ENCODE results near the gene PNPLA3.

Gene PNPLA3

DNA sequence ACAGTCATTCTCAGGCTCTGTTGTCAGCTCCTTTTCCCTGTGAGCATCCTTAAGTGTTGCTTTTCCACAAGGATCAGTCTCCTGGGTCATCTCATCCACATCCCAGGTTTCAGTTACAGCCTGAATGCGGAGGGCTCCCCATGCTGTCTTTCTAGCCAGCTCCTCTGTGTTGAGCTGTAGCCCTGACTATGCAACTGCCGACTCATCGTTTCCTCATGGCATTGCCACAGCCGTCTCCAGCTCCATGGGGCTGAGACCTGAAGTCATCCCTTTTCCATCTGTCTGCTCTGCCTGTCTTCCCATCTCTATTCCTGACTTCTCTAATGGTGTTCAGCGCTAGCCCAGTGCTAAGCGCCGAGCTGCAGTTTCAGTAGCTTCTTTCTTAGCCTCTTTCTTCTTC lies 43.5 kb downstream of the PNPLA3 start:
- no peak for DNase-seq

DNA sequence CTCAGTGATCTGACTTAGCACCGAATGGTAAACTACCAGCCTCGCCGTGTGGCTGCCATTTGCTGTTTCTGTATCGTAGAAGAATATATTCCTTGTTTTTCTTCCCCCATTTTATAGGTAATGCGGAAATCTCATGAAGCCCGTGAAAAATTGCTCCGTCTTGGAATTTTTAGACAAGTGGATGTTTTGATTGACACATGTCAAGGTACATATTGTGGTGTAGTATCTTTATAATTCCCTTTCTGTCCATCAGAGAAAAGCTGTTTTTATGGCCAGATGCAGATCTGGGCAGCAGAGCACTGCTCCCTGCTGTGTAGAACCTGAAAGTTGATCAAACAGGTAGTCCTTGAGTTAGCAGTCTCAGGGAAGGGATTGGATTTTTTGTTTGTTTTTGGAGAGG lies 45.0 kb downstream of the PNPLA3 start:
- no peak for DNase-seq

DNA sequence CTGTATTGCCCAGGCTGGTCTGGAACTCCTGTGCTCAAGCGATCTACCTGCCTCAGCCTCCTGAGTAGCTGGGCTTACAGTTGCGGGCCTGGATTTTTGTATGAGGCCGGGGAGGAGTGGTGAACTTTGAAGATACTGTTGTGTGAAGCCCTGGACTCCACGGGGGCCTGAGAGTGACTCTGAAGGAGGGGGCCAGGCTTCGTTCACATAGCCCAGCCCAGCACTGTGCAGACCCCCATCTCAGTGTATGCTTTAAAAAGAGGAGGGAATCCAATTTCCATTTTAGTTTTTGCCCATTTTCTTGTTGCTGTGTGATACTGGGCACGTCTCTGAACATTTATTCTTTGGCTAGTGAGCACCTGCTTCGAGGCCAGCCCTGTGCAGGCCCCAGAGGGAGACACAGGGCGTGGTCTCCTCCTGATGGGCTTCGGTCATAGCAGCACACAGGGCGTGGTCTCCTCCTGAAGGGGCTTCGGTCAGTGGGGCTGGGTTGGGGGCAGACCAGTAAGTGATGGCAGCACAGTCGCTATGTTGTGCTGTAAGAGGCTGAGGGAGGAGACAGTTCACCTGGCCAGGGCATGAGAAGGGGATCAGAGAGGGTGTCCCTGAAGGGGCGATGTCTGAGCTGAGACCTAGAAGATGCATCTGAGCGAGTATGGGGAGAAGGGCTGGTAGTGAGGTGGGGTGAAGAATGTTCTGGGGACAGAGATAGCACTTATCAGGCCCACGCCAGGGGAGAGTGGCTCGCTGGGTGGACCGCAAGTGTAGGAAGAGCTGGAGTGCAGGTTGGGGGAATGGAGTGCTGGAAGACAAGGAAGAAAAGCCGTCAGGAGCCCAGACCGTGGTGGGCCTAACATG lies 45.6 kb downstream of the PNPLA3 start:
- DNase-seq: no peak

DNA sequence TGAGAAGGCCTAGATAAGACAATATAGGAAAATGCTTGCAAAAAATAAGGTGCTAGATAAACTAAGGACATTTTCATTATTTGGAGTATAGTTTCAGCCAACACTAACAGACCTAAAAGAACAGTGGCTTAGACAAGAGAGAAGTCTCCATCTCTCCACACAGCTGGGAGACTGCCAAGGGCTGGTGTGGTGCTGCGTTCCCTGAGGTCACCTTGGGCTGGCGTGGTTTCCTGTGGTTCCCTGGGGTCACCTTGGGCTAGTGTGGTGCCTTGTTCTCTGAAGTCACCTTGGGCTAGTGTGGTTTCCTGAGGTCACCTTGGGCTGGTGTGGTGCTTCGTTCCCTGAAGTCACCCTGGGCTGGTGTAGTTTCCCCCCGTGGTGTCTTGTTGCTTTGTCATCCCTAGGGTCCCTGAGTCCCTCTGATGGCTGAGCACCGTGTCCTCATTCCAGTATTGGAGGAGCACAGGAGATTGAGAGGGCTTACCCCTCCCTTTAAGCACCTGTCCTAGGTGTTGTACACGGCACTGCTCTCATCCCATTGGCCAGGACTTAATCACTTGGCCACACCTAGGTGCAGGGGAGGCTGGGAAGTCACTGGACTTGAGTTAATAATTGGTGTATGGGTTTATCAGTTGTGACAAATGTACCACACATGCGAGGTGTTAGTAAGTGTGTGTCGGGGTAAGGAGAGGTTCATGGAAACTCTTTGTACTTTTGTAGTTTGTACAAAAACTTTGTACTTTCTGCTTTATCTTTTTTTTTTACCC lies 46.6 kb downstream of the PNPLA3 start:
- no peak for DNase-seq

DNA sequence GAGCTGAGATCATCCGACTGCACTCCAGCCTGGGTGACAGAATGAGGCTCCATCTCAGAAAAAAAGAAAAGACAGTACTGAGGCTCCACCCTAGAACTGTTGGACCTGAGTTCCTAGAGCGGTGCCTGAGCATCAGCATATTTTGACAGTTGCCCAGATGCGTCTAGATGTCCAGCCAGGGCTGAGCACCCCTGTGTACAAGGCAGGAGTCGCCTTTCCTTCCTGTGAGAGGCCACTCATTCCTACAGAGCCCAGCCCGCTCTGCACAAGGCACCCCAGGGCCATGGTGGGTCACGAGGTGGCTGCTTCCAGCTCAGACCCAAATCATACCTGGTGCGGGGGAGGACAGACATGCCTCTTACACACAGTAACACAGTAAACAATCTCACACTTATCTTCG lies 47.5 kb downstream of the PNPLA3 start:
- no peak for DNase-seq

DNA sequence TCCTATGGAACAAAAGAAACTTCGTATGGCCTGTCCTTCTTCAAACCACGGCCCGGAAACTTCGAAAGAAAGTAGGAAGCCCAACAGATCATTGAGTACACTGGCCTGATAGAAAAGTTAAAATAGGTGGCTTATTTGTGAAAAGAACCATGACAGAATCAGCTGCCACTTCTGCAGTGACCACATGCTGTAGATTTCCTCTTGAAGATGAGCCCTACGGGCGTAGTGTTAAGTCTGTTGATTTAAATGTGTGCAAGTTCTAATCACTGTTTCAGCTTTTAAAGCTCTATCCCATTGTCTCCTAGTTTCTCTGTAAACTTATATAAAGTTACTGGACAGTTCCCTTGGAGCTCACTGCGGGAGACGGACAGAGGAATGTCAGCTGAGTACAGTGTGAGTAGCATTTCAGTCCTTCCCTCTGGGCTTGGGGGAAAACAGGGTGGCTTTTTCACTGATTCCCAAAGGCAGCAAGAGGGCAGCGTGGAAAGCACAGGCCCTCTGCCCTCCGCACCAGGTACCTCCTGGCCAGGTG lies 49.4 kb downstream of the PNPLA3 start:
- no peak for DNase-seq

DNA sequence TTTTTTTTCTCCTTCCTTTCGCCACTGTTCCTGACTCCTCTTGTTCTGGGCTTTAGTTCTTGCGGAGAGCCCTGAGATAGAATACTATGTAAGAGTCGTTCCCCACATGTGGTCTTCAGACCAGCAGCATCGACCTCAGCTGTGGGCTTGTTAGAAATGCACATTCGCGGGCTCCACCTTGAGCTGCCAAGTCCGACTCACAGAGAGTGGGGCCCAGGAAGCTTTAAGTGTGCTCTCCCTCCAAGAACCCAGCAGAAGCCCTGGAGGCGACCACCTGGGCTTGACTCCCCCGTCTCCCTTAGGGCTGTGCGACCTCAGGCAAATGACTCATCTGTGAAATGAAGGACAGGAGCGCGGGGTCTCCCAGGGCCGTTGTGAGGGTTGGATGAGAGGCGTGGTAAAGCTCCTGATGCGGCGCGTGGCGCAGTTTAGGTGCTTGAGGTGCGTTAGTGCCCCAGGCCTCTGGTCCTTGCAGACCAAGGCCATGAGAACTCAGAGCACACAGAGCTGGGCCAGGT lies 50.5 kb downstream of the PNPLA3 start:
- DNase-seq: no peak

DNA sequence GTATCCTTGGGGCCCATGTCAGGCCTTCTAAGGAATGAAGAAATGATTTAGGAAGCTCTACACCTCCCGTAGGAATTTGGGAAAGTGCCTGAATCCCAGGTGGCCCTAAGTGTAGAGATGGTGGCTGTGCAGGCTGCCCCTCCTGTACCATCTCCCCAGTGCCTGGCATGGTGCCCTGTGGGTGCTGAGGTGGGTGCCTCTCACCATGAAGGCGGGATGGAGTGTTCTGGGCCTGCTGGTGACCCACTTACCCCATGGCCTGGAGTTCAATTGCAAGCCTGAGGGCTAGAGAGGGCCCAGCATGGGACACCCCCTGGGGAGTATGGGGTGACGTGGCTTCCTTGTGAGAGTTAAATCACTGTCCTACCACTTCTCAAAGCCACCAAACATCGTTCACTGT lies 51.4 kb downstream of the PNPLA3 start:
- no peak for DNase-seq

DNA sequence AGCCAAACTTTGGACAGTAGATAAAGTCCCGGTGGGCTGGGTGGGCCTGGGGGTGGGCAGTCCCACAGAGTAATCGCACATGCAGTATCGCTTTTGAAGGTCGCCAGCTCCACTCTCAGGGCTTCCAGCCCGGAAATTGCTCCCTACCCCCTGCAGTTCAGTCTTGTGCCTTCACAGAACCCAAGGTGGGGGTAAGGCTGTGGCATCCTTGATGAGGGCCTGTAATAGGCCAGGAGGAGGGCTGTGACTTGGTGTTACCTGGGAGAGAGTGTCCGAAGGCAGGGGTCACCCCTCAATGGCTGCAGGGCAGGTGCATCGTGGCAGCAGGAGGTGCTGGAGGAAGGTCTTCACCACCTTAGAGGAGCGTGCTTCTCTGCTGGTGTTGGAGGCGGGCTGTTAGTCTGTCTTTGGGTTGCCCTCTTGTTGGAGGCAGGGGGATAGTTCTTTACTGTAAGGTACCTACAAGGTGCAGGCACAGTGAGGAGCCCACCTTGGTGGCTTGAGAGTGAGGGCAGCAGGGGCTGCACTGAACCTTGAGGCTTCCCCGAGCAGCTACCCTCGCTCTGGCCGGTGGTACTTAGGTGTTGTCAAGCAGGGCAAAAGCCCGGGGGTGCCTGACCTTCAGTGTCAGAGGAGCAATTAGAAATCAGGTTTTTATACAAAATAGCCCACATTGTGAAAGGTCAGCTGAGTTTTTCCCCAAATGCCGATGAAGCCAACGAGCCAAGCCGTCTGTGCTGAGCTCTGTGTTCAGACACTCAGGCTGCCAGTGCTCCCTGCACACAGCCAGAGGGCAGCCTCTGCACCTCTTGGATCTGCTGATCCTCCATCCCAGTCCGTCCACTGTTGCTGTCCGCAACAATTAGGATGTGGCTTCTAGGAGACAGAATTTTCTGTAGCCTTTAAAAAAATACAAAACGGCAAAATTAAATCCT lies 53.5 kb downstream of the PNPLA3 start:
- no peak for DNase-seq

DNA sequence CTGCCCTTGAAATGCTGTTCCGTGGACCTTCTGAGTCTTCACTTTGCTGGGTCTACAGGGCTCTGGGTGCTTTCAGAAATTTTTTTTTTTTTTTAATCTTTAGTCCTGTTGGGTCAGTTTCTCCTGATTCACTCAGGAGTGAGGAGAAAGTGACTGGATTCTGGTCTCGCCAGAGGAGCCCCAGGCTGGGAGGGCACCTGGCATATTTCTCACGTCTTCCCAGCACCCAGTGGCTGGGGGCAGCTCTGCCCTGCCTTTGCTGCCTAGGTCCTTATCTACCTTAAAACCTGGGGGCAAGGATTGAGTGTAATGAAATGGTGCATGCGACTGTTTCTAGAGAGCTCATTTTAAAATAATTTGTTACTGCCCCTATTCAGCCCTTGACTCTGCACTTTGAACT lies 55.0 kb downstream of the PNPLA3 start:
- DNase-seq: no peak

DNA sequence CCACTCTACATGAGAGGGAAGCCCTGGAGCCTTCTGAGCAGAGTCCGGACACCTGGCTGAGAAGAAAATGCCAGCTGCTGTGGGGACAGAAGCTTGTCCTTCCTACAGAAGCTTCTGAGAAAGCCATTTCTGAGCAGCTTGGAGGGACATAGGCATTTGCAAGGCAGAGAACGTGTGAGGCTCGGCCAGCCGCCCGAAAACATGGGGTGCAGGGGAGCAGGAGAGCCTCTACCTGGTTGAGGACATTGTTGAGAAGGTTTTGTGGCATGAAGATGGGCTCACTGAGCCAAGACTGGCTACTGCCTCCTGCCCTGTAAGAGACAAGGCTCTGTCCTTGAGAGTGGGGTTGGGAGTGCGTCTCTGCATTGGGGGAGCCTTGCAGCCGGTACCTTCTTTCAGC lies 57.0 kb downstream of the PNPLA3 start:
- DNase-seq: no peak

DNA sequence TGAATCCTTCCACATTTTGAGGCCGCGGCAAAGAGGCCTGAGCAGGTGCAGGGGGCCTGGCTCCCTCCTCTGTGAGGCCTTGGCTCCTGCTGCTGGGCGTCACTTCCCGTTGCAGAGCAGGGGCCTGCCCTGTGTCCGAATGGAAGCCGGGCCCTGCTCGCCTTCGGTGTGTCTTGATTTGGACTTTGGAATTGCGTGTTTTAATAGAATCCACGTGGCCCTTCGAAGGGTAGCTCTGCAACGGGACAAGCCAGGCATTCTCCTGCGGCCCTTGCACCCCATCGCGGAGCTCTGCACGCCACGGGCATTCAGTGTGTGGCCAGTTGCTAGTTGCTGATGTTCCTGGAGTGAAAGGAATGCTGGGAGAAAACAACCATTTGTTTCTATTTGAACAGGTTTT lies 57.4 kb downstream of the PNPLA3 start:
- no peak for DNase-seq

DNA sequence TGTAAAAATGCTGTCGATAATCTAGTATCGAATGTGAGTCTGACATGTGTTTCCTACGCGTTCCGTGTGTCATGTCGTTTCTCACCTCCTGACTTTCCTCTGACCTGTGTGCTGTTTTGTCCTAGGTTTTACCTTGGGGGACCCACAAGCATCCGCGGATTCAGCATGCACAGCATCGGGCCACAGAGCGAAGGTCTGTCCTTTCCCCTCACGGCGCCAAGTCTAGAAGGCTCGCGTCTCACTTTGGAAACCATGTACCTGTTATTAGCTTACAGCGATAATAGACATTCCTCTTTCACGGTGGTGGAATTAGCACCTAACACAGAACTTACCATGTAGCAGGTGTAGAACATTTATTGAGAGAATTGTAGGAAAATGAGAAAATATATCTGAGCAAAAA lies 60.2 kb downstream of the PNPLA3 start:
- no peak for DNase-seq

DNA sequence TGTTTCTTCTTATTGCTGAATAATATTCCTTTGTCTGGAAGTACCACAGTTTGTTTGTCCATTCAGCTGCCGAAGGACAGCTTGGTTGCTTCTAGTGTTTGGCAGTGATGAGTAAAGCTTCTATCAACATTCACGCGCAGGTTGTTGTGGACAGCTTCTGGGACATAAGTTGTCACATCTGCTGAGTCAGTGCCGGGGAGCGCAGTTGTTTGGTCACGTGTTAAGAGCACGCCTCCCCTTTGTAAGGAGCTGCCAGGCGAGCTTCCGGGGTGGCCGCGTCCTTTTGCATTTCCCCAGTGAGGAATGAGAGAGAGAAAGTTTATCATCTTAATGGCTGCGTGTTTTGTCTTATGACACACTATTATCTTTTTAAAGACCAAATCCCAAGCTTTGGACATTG lies 61.9 kb downstream of the PNPLA3 start:
- DNase-seq: no peak

DNA sequence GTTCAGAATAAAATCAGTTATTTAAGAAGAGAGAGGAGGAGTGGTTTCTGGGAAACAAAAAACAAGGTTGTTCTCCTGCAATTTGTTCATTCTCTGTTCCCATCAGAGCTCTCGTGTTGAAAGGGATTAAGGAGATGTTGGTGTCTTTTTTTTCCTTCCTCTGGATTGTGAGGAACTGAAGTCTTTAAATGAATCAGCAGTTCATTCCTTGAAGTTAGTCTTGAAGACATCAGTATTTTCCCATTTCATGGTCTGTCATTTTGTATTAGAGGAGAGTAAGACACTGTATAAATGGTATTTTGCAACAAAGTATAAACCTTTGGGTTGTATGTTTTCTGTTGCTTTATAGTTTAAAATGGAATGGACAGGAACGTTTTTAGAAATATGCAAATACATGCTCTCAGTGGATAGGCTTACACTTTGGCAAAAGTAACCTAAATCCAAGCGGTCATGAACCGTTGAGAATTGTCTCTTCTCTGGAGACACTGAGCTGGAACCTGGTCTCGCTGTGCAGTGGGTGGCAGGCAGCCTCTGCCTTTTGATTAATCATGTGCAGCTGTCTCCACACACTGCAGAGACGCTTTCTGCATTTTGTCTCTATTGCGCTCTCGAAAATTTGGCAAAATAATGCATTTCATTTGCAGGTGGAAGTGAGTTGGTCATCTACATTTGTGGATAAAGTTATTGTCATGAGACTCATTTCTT lies 64.7 kb downstream of the PNPLA3 start:
- no peak for DNase-seq

DNA sequence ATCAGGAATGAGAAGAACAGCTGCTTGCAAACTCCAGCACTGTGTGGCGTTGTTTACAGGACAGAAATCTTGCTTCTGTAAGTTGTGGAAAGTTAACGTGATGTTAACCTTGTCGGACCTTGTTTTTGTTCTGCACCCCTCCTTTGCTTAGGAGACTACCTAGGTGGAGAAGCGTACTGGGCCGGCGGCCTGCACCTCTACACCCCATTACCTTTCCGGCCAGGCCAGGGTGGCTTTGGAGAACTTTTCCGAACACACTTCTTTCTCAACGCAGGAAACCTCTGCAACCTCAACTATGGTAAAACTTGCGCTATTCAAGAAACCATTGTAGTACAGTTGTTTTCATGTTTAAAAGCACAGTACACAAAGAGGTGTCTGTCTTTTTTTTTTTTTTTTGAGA lies 65.4 kb downstream of the PNPLA3 start:
- no peak for DNase-seq

DNA sequence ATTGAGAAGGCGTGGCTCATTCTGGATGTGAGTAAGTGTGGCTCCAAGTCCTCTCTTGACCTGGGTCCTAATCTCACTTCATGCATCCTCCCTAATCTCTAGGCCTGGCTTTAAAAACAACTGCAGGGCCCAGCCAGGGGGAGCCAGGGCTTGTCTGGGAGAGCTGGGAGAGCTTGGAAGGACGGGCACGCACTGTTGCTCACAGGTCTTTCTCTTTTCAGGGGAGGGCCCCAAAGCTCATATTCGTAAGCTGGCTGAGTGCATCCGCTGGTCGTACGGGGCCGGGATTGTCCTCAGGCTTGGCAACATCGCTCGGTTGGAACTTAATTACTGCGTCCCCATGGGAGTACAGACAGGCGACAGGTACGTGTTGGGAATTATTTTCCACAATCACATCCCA lies 66.4 kb downstream of the PNPLA3 start:
- DNase-seq: no peak

DNA sequence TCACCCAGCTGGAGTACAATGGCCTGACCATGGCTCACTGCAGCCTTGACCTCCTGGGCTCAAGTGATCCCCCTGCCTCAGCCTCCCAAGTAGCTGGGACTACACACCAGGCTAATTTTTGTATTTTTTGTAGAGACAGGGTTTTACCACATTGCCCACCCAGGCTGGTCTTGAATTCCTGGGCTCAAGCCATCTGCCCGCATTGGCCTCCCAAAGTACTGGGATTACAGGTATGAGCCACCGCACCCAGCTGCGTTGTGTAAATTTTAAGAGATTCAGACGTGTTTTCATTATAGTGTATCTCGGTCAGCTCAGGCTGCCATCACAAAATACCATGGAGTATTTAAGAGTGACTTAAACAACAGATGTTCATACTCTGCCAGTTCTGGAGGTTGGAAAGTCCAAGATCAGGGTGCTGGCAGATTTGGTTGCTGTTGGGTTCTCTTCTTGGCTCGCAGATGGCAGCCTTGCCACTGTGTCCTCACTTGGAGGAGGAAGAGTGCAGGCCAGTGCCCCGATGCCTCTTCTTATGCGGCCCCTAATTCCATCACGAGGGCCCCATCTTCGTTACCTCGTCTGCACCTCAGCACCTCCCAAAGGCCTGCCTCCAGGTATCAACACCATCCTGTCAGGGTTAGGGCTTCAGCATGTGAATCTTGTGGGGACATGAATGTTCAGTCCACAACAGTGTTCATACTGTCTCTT lies 67.9 kb downstream of the PNPLA3 start:
- no peak for DNase-seq

DNA sequence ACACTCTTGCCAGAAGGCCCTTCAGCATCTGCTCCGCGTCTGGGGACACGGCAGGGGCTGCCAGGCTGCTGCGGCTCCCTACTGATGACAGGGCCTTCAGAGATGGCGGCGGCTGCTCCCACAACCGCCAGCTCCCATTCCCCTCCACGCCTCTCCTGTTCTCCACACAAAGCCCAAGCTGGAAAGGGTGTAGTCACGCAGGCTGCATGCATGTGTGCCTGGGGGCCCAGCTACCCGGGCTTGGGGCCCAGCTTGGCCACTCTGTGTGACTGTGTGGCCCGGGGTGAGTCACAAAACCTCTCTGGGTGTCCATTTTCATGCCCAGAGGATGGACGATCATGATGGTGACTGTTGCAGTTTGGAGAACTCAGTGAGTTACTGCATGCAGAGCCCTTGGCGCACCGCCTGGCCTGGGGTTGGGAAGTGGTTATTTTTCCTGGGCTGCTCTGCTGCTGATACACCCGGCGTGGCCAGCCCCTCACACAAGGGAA lies 68.8 kb downstream of the PNPLA3 start:
- peak; percentile 37 for DNase-seq

DNA sequence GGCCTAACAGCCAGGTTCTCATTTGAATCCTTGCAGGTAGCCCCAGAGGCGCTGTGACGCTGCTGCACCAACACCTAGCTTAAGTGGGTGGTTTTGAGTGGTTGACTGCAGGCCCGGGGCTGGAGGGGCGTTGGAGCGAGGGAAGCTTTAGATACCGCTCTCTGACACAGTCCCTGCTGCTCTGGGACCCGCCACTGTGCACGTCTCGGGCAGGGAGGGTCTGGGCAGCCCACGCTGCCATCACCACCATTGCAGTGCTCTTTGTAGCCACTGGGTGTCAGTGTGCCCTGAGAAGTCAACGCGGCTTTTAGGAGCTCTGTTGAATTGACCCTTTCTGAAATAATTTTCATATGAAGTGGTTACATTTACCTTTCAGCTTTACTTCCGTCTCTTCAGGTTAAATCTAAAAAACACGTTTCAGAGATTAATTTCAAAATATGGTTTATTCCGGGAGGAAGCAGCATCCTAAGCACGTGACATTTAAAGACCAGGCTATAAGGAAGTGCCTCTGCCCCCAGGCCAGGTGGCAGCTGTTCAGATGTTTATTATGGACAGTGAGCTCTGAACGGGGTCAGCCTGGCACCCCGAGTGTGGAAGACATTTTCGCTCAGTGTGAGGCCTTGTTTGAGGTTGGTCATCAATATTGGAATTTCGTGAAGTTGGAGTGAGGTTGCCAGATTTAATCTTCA lies 69.6 kb downstream of the PNPLA3 start:
- DNase-seq: peak; percentile 85

DNA sequence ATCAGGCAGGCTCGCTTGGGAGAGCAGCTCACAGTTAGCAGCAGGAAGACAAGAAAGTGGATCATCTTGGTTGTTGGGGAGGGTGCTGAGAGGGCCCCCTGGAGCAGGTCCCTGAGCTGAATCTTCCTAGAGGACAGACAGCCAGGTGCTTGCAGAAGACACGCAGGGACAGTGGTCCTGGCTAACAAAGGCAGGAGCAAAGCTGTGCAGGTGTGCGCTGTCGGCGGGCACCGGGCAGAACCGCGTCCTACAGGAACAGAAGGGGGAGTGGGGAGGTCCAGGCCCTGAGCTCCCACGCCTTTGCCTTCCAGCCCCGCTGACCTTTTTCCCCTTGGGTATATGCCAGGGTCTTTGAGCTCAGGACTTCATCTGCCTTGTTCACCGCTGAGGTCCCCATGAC lies 70.4 kb downstream of the PNPLA3 start:
- no peak for DNase-seq
